ENCODE measurements around the gene ST8SIA2.
"Not testable (repeated sequence)": the region's sequence is repeated elsewhere in the genome, so short reads cannot be mapped to it uniquely, and the experiment has no call there.

Gene ST8SIA2

GRCh38 chr15:92449476-92449875 is 55.8 kb downstream of the ST8SIA2 start:
- DNase-seq: no peak

DNA sequence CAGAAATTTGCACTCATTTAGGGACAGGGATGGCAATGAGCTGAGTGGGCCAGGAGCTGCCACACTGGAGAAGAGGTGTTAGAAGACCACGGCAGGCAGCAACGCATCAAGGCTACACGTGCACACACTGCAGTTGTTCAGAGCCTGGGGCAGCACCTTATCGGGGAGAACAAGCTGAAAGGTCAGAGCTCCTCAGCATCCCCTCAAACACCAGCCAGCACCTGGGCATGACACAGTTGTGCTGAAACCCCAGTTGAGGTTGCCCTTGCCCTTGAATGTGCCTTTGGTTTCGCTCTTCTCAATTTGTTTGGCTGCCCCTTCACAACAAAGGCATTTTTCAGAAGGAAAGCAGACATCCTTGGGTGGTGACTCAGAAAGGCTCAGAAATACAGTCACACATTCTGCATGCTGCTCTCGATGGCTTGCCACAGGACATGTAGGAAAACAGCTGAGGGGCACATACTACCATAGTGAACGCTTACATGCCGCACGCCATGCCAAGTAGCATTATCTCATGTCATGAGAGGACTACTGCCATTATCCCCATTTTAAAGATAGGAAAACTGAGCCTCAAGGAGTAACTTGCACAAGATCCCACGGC is 57.6 kb downstream of the ST8SIA2 start:
- no peak for DNase-seq

GRCh38 chr15:92452143-92452542 is 58.5 kb downstream of the ST8SIA2 start:
- DNase-seq: no peak

DNA sequence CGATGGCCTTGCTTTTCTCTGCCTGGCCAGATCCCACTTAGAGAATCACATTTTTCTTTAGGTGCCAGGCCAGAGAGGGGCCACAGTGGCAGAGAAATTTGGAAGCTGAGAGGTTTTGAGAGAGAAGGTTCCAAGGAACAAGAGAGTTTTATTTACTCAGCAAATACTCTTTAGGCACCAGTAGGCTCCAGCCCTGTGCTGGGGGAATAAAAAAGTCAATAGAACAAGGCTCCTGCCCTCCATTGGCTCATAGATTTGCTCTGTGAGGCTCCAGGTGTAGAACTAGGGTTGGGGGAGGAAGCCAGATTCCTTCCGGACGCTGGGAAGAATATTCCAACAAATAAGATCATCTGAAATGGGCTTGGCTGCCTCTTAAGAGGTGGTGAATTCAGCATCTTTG is 59.9 kb downstream of the ST8SIA2 start:
- DNase-seq: no peak

- no peak for DNase-seq
Observed at GRCh38 chr15:92454555-92455105, 60.9 kb downstream of the ST8SIA2 start.

GRCh38 chr15:92455271-92455670 is 61.6 kb downstream of the ST8SIA2 start:
- DNase-seq: no peak

- DNase-seq: no peak
Observed at GRCh38 chr15:92457471-92458041, 63.9 kb downstream of the ST8SIA2 start.

GRCh38 chr15:92460023-92460422 is 66.3 kb downstream of the ST8SIA2 start:
- DNase-seq: no peak

DNA sequence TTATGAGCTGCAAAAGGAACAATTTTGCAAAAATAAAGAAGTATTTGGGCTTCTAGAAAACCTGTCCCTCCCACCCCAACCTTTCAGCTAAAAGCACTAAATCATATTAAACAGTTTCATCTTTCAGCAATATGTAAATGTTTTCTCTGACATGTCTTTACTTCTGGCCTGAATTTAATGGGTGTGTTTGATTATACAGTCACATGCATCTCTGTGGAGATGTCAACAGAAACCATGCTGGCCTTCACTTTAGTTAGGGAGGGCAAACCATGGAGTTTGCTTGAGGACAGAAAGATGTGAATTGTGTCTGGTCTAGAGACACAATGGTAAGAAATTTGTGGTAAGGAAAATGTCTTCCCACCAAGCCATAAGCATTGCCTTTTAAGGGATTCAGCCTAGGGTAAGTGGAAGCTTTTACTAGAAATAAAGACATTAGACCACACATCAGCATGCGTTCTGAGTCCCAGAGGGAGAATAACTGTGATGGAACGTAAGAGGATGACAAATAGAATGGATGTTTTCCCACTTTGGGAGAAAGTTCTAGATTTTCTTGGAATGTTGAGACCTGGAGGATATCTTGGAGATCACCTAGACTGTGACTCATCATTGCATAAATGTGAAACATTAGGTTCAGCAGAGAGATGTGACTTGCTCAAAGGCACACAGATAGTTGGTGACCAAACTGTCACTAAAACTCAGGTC is 68.9 kb downstream of the ST8SIA2 start:
- DNase-seq: no peak

- DNase-seq: no peak
Observed at GRCh38 chr15:92463352-92463751, 69.7 kb downstream of the ST8SIA2 start.

GRCh38 chr15:92463826-92464225 is 70.1 kb downstream of the ST8SIA2 start:
- DNase-seq: no peak

DNA sequence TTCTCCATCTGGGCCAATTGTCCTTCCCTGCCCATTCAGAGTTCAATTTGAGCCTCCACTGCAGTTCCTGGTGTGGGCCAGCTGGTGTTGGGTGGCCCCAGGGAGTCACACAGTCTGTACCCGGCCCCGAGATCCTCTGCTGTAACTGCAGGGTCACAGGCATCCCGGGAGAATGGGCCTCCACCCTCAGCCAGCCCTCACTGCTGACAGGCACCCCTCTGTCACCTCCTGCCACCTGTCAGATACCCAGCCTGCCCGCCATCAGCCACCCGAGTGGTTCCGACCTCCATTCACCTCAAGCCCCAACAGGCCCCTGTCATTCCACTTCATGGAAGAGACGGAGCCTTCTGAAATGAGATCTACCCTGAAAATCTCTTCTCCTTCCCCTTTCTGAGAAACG is 73.2 kb downstream of the ST8SIA2 start:
- DNase-seq: no peak

GRCh38 chr15:92467245-92467644 is 73.6 kb downstream of the ST8SIA2 start:
- DNase-seq: no peak

DNA sequence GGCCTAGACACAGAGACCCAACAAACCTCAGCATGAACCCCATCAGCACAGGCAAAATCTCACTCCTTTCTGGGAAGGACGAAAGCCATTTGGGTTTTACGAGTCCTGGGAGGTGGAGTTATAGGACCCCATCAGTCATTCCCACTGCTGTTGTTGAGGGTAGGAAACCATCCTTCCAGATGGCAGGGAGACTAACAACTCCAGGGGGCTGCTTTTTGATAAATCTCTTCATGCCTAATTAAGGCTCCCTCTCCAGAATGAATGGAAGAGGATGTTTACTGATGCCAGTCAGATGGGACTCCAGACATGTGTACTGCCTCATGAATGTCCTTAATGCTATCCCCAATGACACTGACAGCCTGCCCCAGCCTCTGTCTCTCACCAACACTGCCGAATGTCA is 75.3 kb downstream of the ST8SIA2 start:
- peak; percentile 65 for DNase-seq

- no peak for DNase-seq
Observed at GRCh38 chr15:92471288-92471687, 77.6 kb downstream of the ST8SIA2 start.

- no peak for DNase-seq
Observed at GRCh38 chr15:92473756-92474155, 80.1 kb downstream of the ST8SIA2 start.

GRCh38 chr15:92479730-92480129 is 86.0 kb downstream of the ST8SIA2 start:
- DNase-seq: not testable (repeated sequence)

- DNase-seq: no peak
Observed at GRCh38 chr15:92480361-92480760, 86.7 kb downstream of the ST8SIA2 start.

DNA sequence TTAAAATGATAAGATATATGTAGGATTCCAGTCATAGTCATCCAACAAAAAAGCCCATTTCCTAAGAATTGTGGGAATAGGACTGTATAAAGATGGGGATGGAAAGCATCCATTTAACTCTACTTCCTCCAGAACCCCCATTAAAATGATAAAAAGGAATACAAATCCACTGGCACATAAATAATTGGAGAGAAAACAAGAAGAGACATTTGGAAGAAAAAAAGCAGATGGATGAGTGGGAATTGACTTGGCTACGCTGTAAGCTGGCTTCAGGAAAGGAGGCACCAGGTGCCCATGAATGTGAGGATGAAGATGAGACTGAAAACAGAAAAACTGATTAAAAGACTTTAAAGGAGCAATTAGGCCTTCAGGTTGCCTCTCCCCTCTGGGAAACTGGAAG is 91.8 kb downstream of the ST8SIA2 start:
- no peak for DNase-seq

- no peak for DNase-seq
Observed at GRCh38 chr15:92492551-92493115, 99.0 kb downstream of the ST8SIA2 start.

GRCh38 chr15:92494806-92495336 is 101.2 kb downstream of the ST8SIA2 start:
- DNase-seq: peak; percentile 11

- DNase-seq: no peak
Observed at GRCh38 chr15:92495446-92495845, 101.8 kb downstream of the ST8SIA2 start.

DNA sequence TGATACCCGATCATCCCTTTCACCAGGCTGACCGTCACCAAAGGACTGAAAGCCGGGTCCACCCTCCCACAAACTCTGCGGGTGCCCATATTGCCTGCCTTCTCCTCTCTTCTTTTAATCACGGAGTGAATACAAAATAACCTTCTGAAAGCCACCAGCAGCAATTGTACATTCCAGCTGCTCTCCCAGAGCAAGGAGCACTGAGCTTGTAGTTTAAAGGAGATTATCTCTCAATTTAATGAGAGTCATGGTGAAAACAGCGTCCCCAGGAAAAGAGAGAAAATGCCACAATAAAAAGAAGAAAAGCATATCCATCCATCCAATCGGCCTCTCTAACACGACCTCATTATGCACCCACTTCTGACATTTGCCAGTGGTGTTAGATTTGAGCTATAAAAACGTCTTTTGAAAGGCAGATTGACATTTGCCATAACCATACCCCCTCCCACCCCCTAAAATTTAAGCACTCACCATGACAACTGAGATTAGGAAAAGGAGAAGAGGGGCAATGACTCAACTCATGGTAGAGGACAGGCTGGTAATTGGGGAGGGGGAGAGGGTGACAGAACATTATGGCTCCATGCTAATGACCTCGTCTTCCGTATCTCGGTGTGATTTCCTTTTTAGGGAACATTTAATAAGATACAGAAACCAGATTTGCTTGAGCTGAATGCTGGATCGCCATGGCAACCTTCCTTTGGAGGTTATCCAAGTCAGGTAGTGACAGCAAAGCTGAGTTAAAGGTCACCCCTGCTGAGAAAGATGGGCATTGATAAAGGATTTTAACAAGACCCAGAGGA is 106.2 kb downstream of the ST8SIA2 start:
- DNase-seq: no peak
